ENCODE measurements around the gene CTNND2. TPM values are rescaled to one million over a fixed set of nuclear protein-coding genes. Genes with fewer than 3 reads are reported as not detected.

The CTNND2 gene
- total and polyA plus RNA-seq, 10 of the 15 experiments (the other 5 are each of a cell fraction or from before 2014, with no cell fraction given), result 0.02 to 0.16 (median 0.04) TPM; not detected in 7

DNA sequence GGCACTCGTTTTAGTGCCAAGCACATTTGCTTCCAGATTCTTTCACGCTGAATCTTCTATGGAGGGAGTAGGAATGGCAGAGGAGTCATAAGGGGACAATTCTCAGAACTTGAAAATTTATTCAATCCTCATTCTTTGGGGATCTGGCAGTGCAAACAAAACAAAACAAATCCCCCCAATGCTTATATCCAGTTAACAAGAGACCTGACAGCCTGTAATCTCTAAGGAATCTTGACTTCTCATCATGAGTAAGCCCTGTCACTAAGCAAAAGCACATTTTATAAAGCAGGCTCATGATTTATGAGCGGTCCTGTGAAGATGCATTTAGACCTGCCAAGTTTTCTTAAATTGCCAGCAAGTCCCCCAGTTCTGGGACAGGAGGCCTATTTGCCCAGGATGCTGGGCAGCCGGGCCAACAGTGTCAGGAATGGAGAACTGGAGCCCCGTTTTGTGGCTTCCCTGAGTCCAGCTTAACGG lies 513.9 kb downstream of the CTNND2 start:
- CTCF ChIA-PET, result no interaction called here
- POLR2A ChIA-PET, result no interaction called here
- Histone ChIP-seq H3K4me2 (ENCODE audit: control insufficient read depth, insufficient read depth) (no peak overlapping the region), H3K79me2 (ENCODE audit: control insufficient read depth, insufficient read depth, low read length) (no peaks in the 10 kb centered on the region), H3K4me3 (no peak overlapping the region), H4K20me1 (ENCODE audit: control insufficient read depth, insufficient read depth) (no peaks in the 10 kb centered on the region), H3K36me3 (ENCODE audit: control insufficient read depth in 2 of 2, insufficient read depth in 2 of 2, low read length in 1 of 2) (no peaks in the 10 kb centered on the region), H3K27me3 (replicated peaks in 1 of 2; ENCODE audit: control insufficient read depth in 2 of 2, insufficient read depth in 2 of 2, low read length in 1 of 2) (peaks cover 0 to 3% of the 10 kb centered on the region in 2 experiments; a peak in 1 of 4 replicates), H3K9me3 (replicated peaks; ENCODE audit: control insufficient read depth, insufficient read depth, low read length) (no peaks in the 10 kb centered on the region), H3K4me1 (ENCODE audit: control insufficient read depth, insufficient read depth, low read length) (no peaks in the 10 kb centered on the region), H2AFZ (ENCODE audit: control insufficient read depth, low read depth, low read length) (no peak overlapping the region), H3K27ac (ENCODE audit: control insufficient read depth, insufficient read depth) (no peak overlapping the region), H3K9ac (ENCODE audit: control insufficient read depth, insufficient read depth, low read length) (no peak overlapping the region)
- no peak for DNase-seq (ENCODE audit: low read depth, low spot score)
- SMC1A ChIA-PET (ENCODE audit: uncharacterized antibody, unreplicated experiment), result no interaction called here
- in situ Hi-C loops (cut with MboI), result no loop called here
- TF ChIP-seq RELA (IDR thresholded peaks at IDR 0.05; ENCODE audit: borderline replicate concordance, partially characterized antibody) (no peak), ZSCAN29 (IDR thresholded peaks at IDR 0.05) (no peak), MTA3 (IDR thresholded peaks at IDR 0.05; ENCODE audit: borderline replicate concordance, low read length) (no peak)
- intact Hi-C loops (cut with micrococcal nuclease; ENCODE audit: unreplicated experiment), result no loop called here
- no peak for ATAC-seq
- BruUV-seq (replicated peaks), result no TSS peak
- RAD21 ChIA-PET (ENCODE audit: unreplicated experiment), result no interaction called here
- no peak for FAIRE-seq
- WGBS (ENCODE audit: insufficient coverage, insufficient replicate concordance, low lambda C conversion rate, missing lambda C conversion rate), result 15% methylated on average over 6 of the region's 6 CpGs

DNA sequence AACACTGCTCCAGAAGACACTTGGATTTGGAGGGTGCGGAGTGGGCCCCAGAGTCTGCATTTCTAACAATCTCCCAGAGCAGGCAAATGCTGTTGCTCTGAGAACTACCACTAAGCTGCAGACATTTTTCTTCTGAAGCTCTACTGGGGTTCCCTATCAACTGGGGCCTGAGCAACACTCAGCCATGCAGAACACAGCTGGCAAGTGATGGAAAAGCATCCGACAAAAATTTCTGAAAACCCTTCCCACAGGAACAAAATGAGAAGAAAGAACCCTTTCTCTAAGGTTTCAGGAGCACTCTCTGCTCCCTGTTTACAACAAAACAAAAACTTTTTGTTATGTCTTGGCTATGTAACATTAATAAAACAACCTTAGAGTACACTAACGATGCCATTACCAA lies 516.9 kb downstream of the CTNND2 start:
- Histone ChIP-seq H4K20me1 (ENCODE audit: control insufficient read depth, insufficient read depth) (no peaks in the 10 kb centered on the region), H3K4me3 (no peak overlapping the region), H3K4me2 (ENCODE audit: control insufficient read depth, insufficient read depth) (no peak overlapping the region), H2AFZ (ENCODE audit: control insufficient read depth, low read depth, low read length) (no peak overlapping the region), H3K4me1 (ENCODE audit: control insufficient read depth, insufficient read depth, low read length) (no peaks in the 10 kb centered on the region), H3K9ac (ENCODE audit: control insufficient read depth, insufficient read depth, low read length) (no peak overlapping the region), H3K79me2 (ENCODE audit: control insufficient read depth, insufficient read depth, low read length) (no peaks in the 10 kb centered on the region), H3K9me3 (replicated peaks; ENCODE audit: control insufficient read depth, insufficient read depth, low read length) (no peaks in the 10 kb centered on the region), H3K36me3 (ENCODE audit: control insufficient read depth in 2 of 2, insufficient read depth in 2 of 2, low read length in 1 of 2) (no peaks in the 10 kb centered on the region), H3K27me3 (replicated peaks in 1 of 2; ENCODE audit: control insufficient read depth in 2 of 2, insufficient read depth in 2 of 2, low read length in 1 of 2) (peaks cover 3 to 8% of the 10 kb centered on the region in 2 experiments; a peak in 3 of 4 replicates), H3K27ac (ENCODE audit: control insufficient read depth, insufficient read depth) (no peak overlapping the region)
- FAIRE-seq, result no peak
- SMC1A ChIA-PET (ENCODE audit: uncharacterized antibody, unreplicated experiment), result no interaction called here
- in situ Hi-C loops (cut with MboI), result no loop called here
- no peak for ATAC-seq
- no peak for DNase-seq (ENCODE audit: low read depth, low spot score)
- 37% methylated on average over 3 of the region's 3 CpGs for WGBS (ENCODE audit: insufficient coverage, insufficient replicate concordance, low lambda C conversion rate, missing lambda C conversion rate)
- intact Hi-C loops (cut with micrococcal nuclease; ENCODE audit: unreplicated experiment), result no loop called here
- POLR2A ChIA-PET, result no interaction called here
- TF ChIP-seq, protein P1, sequence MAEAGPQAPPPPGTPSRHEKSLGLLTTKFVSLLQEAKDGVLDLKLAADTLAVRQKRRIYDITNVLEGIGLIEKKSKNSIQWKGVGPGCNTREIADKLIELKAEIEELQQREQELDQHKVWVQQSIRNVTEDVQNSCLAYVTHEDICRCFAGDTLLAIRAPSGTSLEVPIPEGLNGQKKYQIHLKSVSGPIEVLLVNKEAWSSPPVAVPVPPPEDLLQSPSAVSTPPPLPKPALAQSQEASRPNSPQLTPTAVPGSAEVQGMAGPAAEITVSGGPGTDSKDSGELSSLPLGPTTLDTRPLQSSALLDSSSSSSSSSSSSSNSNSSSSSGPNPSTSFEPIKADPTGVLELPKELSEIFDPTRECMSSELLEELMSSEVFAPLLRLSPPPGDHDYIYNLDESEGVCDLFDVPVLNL (IDR thresholded peaks at IDR 0.05; ENCODE audit: low read depth, low read length), result no peak
- TF ChIP-seq ZNF384 (IDR thresholded peaks at IDR 0.05; ENCODE audit: borderline replicate concordance, low read depth, low read length) (no peak), SUPT20H (IDR thresholded peaks at IDR 0.05; ENCODE audit: borderline replicate concordance, control insufficient read depth, low read depth, low read length) (no peak), MEF2B (IDR thresholded peaks at IDR 0.05; ENCODE audit: partially characterized antibody, poor library complexity, severe bottlenecking) (no peak), ZNF24 (IDR thresholded peaks at IDR 0.05) (no peak), MTA3 (IDR thresholded peaks at IDR 0.05; ENCODE audit: borderline replicate concordance, low read length) (no peak), GATAD2B (conservative IDR thresholded peaks at IDR 0.05; ENCODE audit: low read depth) (no peak), ATF3 (IDR thresholded peaks at IDR 0.05; ENCODE audit: borderline replicate concordance, extremely low read depth, low read depth, low read length) (no peak), NRF1 (conservative IDR thresholded peaks at IDR 0.05; ENCODE audit: low read depth, low read length) (no peak)
- RAD21 ChIA-PET (ENCODE audit: unreplicated experiment), result no interaction called here
- CTCF ChIA-PET, result no interaction called here
- no TSS peak for BruUV-seq (replicated peaks)

All from GM12878 (cell line).